HG03520 (cell line): ENCODE data around the gene F2.
A peak's percentile ranks its signal among the peaks of the same experiment; 100 is the strongest.
"Not testable (repeated sequence)": the region's sequence is repeated elsewhere in the genome, so short reads cannot be mapped to it uniquely, and the experiment has no call there.

Experiments used
- ATAC-seq: cut with Tn5 transposase; IDR thresholded peaks from one replicate; pipeline ENCODE4 v1.9.1; 2021; ENCODE audit warnings: mild to moderate bottlenecking, moderate library complexity; ENCODE audit not compliant: unreplicated experiment

Gene F2

DNA sequence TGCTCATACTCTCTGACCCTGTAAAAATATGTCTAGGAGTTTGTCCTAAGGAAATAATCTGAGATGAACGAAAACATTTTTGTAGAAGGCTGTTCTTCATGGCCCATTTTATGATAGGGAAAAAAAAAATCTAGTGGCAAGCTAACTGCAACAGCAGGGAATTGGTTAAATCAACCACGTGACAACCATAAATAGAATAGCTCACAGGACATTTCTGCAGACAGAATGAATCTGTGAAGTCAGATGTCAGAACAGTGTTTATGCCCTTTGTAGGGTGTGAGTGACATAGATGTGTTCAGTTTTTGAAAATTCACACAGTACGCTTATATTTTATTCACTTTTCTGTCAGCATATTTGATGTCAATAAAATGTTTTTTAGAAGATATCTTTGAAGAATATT lies 34.6 kb upstream of the F2 start:
- ATAC-seq, result no peak

DNA sequence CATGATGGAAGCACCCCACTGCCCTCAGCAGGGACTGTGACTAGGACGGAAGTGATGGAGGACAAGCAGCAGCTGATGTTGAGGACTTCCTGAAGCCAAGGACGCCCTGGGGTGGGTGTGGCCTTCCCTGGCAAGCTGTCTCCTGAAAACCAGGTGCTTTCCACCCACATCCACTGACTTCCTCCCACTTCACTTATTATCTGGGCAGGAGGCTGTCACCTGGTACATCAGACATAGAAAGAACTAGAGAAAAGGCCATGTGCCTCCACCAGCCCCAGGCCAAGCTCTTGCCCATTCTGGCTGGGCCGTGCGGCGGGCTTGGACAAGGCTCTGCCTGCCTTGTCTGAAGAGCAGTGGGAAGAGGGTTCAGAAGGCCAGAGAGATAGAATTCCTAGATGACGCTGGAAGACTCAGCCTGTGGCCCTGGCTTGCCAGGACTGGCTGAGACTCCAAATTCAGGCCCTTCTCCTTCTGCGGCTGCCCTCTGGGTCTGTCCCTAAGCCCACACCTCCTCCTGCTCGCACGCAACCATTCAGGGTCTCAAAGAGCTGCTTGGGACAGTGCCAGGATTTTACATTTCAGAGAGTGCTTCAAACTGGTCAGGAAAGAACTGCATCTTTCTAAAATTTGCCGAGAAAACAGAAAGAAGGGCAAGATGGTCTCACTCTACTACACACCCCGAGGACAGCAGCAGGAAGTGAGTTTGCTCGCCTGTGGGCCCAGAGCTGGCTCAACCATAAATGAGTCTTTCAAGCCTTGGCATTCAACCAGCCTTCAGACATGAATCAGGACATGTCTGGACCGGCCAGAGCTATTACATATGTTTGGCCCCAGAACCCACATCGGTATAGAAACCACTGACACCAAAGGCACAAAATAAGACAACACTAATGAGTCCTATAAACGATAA lies 31.9 kb upstream of the F2 start:
- ATAC-seq, result no peak

DNA sequence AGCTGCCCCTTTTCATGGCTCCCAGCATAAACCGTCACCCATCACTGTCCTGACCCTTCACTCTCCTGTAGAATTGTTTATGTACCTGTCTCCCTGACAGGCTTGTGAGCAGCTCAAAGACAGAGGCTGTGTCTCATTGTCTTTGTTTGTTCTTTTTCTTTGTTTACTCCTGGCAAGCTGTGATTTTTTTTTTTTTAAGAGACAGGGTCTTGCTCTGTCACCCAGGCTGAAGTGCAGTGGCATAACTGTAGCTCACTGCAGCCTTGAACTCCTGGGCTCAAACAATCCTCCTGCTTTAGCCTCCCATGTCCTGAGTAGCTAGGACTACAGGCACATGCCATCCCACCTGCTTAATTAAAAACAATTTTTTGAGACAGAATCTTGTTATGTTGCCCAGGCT lies 28.3 kb upstream of the F2 start:
- no peak for ATAC-seq

DNA sequence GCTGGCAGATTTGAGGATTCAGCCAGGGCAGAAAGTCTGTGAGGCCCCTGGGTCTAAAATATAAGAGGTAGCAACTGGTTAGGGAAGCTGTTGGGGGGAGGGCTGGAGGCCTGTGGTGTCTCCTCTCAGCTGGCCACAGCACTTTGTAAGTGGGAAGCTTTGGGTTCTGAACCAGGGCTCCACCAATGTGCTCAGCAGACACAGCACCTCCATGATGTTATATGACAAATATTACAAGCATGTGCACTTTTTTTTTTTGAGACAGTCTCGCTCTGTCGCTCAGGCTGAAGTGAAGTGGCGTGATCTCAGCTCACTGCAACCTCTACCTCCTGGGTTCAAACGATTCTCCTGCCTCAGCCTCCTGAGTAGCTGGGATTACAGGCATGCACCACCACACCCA lies 26.6 kb upstream of the F2 start:
- no peak for ATAC-seq

DNA sequence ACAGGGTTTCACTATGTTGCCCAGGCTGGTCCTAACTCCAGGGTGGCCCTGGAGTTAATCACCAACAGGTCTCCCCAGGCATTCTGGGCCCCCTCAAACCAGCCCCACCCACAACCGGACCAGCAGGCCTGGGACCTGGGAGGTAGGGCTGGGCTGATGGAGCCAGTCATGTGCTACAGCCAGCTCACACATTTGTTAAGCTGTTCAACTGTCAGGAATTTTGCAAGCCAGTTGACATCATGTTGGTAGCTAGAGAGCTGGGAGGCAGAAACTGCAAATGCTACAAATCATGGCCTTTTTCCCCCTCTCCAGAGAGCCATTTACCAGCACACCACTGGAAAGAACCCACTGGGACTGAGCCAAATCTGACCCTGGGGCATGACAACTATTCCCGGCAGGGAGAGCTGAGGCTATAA lies 25.4 kb upstream of the F2 start:
- no peak for ATAC-seq

DNA sequence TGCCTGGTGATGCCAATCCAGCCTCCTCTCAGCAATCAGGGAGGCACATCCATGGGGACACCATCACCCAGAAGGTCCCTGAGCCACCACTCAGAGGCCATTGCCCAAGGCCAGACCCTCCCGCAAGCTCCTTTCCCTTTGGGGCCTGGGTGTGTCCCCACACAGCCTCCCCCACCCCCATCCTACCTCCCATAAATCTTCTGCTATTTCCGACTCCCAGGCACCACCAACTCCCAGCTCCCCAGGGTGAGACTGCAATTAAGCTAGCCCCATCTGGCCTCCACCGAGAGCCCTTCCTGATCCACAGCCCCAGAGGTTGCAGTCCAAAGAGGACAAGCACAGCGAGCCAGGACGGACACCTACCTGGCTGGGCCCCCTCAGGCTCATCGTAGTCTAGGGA lies 24.9 kb upstream of the F2 start:
- ATAC-seq, result no peak

DNA sequence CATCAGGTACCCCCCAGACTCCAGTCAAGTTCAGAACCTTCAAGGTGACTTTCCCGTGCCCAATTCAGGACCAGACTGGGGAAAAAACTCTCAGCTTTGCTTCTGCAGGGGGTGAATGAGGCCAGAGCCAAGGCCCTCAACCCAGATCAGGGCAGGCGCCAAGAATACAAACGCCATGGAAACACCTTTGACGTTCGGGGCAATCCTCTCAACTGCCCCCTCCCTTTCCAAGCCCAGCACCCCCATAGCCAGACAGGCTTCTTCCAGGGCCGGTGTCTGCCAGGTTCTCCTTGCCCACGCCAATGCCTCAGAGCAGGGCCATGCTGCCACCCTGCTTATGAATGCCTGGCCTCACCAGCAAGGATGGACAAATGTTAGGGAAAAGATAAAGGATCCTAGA lies 24.4 kb upstream of the F2 start:
- ATAC-seq, result no peak

DNA sequence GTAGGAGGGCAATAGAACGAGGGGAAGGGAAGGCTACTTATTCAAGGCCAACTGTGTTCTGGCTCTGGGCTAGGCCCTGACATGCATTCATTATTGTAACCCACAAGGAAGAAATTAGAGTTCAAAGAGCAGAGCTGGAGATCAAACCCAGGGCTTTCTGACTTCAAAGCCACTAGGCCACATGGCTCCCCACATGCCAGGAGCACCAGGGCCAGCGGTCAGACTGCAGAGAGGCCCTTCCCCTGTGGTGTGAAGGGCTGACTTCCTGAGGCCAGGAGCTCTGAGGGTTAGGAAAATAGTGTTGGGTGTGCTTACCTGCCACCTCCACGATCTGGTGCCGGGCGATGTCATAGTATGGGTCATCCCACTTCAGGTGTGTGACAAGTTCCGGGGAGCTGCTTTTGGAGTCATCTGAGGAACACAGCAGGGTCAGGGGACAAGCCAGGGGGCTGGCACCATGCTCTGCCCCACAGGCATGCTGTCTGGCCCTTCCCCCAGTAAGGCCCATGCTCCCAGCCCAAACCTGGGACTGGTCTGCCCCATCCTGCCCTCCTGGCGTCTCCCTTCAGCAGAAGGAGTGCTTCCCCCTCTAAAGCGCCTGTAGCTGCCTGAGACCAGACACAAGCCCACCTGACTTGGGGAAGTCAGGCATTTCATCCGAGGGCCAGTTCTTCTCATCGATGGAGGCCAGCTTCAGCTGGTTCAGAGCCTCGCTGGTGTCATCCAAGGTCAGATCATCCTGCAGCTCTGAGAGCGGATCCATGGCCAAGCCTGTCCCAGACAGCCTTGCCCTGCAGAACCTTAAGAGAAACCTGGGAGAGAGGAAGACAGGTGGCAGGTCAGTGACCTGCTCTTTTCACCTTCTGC lies 23.4 kb upstream of the F2 start:
- no peak for ATAC-seq

DNA sequence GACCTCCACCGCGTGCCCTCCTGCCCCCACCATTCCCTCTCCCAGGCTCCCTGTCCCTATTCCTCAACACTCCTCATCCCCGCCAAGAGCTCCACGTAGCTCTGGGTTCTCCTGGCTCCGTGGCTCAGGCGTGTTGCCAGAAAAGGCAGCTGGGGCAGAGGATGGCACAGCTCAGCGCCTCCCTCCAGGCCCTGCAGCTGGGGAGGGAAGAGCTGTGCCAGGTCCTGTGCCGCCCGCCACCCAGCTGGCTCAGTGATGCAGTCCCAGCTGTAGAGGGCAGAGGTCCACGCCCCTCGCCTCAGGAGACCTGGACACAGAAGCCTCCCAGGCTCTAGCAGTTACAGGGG lies 22.8 kb upstream of the F2 start:
- ATAC-seq, result no peak

DNA sequence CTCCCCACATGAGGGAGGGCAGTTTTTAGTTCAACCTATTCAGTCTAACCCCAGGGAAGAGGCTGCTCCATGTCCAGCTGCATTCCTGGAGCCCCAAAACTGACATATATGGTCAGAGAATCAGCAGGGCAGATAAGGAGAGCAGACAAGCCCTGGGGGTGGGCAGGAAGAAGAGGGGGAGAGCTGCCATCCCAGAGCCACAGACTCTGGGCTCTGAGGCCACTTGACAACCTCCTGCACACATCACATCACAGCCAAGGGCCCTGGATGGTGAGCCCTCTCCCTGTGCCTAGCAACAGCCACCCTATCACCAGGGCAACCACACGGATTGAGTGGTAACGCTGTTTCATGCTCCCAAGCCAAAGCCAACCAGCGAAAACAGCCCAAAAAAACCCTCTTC lies 21.7 kb upstream of the F2 start:
- no peak for ATAC-seq

DNA sequence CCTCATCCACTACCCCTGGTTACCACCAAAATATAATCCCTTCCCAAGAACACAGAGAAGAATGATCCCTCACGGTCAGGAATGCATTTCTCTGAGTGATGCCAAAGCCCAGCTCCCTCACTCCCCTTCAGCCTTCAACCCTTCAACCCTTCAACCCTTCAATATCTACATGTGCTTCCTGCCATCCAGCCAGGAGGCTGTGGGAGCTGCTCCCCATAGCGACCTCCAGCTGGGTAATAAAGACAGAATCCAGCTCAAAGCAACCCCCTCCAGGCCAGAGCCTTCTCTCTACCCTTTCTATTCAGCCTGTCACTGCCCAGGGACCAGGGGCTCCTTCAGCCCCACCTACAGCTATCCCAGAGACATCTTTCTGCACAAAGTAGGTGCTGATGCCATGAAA lies 21.3 kb upstream of the F2 start:
- ATAC-seq, result no peak

DNA sequence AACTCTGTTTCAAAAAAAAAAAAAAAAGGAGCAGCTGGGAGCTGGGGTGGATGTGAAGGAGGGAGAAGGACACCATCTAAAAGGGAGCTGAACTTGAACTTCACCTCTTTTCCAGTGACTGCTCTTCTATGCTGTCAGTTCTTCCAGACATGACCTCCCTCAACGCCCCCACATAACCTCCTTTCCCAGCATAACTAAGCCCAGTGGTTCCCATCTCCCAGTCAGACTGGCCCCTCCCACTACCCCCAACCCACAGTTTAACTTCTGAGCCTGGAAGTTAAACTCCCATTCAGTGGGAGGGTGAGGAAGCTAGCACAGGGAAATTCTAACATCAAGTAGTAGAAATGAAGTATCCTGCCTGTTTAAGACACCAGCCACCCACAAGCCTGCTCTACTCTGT lies 20.4 kb upstream of the F2 start:
- no peak for ATAC-seq

DNA sequence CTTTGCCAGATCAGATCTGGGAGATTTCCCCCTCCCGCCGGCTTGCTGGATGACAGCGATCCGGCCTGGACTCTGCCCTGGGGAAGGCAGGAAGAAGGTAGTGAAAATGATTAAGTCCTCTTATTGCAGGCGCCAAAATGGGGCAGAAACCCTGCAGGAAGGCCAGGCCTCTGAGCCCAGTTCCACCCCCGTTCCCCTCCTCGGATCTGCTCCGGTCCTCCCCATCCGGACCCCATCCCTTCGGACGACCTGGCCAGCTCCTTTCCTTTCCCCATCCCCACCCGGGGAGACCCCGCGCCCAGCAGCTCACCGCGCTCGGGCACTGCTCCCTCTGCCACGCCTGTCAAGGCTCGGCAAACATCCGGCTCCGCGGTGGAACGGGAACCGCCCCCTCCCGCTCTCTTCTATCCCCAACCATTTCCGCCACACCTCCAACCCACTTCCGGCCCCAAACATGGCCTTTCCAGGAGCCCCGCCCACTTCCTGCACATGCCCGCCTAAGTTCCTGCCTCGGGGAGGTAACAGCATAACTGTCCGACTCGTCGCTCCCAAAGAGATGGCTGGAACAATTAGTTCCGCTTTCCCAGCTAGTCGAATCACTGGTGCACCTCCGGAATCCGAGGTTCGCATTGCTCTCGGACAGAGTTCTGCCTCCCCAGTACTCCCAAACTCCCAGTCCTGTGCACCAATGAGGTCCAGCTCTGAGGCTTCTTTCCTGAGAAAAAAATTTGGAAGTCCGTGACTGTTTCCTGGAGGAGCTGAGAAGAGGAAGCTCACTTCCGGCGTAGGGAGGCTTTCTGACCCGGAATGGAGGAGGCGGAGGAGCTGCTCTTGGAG lies 18.6 kb upstream of the F2 start, which contains the start of the genes ARHGAP1 and ZNF408:
TSS of gene ARHGAP1 (minus strand) at position 379 of the 837 bp plus-strand sequence. CDS start 4,512 bp downstream, outside the sequence.
TSS of gene ZNF408 (plus strand) at position 791 of the 837 bp plus-strand sequence. CDS start at position 808, 17 bp downstream.
- ATAC-seq, result peak; percentile 83

DNA sequence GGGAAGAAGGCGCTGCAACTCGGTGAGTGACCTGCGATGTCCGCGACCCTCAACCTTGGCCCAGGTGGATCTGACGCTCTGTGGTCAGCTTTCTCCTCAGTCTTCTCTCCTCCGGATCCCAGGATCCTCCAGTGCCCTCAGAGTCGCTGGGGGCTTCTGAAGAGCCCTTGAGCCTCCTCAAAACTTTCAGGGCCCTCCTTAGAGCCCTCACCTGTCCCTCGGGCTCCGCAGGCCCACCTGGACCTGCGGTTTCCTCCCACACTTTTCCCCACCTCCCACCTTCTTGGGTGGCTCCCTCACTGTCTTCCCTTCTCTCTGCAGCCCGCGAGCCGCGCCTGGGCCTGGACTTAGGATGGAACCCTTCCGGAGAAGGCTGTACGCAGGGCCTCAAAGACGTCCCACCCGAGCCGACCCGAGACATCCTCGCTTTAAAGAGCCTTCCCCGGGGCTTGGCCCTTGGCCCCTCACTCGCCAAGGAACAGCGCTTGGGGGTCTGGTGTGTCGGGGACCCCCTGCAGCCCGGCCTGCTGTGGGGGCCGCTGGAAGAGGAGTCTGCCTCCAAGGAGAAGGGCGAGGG lies 17.8 kb upstream of the F2 start:
- ATAC-seq, result no peak

DNA sequence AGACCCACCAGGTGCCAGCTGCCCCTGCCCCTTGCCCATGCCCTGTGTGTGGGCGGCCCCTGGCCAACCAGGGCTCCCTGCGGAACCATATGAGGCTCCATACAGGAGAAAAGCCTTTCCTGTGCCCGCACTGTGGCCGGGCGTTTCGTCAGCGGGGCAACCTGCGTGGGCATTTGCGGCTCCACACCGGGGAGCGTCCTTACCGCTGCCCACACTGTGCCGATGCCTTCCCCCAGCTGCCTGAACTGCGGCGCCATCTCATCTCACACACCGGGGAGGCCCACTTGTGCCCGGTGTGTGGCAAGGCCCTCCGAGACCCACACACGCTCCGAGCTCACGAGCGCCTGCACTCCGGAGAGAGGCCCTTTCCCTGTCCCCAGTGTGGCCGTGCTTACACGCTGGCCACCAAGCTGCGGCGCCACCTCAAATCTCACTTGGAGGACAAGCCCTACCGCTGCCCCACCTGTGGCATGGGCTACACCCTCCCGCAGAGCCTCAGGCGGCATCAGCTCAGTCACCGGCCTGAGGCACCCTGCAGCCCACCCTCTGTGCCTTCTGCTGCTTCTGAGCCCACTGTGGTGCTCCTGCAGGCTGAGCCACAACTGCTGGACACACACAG lies 13.8 kb upstream of the F2 start:
- ATAC-seq, result no peak

DNA sequence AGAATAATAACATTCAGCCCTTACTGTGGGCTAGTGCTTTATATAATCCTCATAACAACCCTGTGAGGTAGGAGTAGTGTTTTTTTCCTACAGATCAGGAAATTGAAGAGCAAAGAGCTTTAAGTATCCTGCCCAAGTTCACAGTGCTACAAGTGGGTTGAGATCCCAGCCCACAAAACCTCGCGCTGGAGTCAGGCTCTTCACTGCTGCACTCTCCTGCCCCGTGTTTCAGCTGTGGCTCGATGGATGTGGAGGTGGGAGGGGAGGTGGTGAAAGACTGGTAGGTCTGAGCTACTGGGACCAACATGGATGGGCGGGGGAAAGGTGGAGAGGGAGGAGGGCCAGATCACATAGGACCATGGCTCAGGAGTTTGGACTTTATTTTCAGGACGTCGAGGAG lies 12.1 kb upstream of the F2 start:
- ATAC-seq, result no peak

DNA sequence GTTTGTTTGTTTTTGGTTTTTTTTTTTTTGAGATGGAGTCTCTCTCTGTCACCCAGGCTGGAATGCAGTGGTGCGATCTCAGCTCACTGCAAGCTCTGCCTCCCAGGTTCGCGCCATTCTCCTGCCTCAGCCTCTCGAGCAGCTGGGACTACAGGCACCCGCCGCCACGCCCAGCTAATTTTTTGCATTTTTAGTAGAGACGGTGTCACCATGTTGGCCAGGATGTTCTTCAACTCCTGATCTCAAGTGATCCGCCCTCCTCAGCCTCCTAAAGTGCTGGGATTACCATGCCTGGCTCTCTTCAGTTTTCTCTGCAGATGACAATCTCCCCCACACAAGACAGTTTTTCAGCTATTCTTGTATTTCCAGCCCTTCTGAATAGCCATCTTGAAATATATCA lies 9.7 kb upstream of the F2 start:
- ATAC-seq, result not testable (repeated sequence)

DNA sequence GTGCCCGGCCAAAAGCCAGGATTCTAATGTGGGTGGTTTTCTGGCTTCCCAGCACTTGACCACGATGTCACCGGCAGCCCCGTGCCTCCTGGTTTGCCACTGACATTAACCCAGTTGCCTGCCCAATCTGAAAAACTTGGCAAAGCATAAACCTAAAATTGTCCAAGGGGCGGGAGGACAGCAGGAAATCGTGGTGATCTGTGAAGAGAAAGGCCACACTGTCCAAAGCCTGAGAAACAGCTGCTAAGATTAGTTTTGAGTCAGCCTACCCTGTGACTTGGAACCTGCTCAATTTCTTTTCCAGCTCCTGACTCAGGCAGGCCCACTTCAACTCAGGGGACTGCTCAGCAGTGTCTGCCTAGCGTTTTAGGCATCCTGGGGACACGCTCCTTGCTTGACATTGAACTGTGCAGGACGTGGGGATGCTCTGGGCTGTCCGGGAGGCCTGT lies 8.2 kb upstream of the F2 start:
- ATAC-seq, result no peak

DNA sequence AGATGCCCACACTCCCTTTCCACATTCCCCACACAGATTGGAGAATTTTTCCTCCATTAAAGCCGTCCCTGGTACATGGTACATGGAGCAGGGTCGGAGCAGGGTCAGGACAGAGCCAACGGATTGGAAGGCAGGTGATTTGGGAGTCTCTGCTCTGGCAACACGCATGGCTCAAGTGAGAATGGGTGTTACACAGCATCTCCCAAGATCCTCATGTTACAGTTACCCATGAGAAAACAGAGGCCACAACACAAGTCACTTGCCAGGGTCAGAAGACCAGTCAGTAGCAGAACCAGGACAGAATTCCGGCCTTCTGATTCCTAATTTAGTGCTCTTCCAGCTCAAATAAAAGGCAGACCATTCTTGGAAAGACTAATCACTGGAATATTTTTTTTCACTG lies 7.7 kb upstream of the F2 start:
- ATAC-seq, result no peak
